Inferior parietal cortex (tissue), 1 donor: ENCODE data around the gene APOL6.
A peak's percentile ranks its signal among the peaks of the same experiment; 100 is the strongest.
"Not testable (repeated sequence)": the region's sequence is repeated elsewhere in the genome, so short reads cannot be mapped to it uniquely, and the experiment has no call there.

Experiments
- DNase-seq: peaks from one replicate; pipeline ENCODE4 v3.0.0-alpha.2; 2016; ENCODE audit errors: extremely low spot score

Gene APOL6

GRCh38 chr22:35677460-35678187 lies 29.4 kb downstream of the APOL6 start:
- no peak for DNase-seq

GRCh38 chr22:35678836-35679235 lies 30.6 kb downstream of the APOL6 start:
- no peak for DNase-seq

- not testable (repeated sequence) for DNase-seq
Measured at GRCh38 chr22:35679492-35679891, 31.2 kb downstream of the APOL6 start.

GRCh38 chr22:35681454-35682052 lies 33.3 kb downstream of the APOL6 start:
- no peak for DNase-seq

- DNase-seq, result no peak
Measured at GRCh38 chr22:35683560-35683959, 35.3 kb downstream of the APOL6 start.

GRCh38 chr22:35684270-35684700 lies 36.0 kb downstream of the APOL6 start:
- peak; percentile 49 for DNase-seq

GRCh38 chr22:35684732-35685131 lies 36.5 kb downstream of the APOL6 start:
- DNase-seq, result no peak

- DNase-seq, result no peak
Measured at GRCh38 chr22:35685731-35686130, 37.5 kb downstream of the APOL6 start.

GRCh38 chr22:35686298-35686697 lies 38.1 kb downstream of the APOL6 start:
- DNase-seq, result no peak

- no peak for DNase-seq
Measured at GRCh38 chr22:35687461-35687860, 39.2 kb downstream of the APOL6 start.

GRCh38 chr22:35688913-35689675 lies 40.8 kb downstream of the APOL6 start:
- no peak for DNase-seq

- no peak for DNase-seq
Measured at GRCh38 chr22:35690001-35690400, 41.8 kb downstream of the APOL6 start.

- no peak for DNase-seq
Measured at GRCh38 chr22:35695202-35695601, 47.0 kb downstream of the APOL6 start.

GRCh38 chr22:35697142-35697541 lies 48.9 kb downstream of the APOL6 start:
- DNase-seq, result no peak

GRCh38 chr22:35699852-35700251 lies 51.6 kb downstream of the APOL6 start:
- not testable (repeated sequence) for DNase-seq

- no peak for DNase-seq
Measured at GRCh38 chr22:35703861-35704584, 55.8 kb downstream of the APOL6 start.

GRCh38 chr22:35705141-35705540 lies 56.9 kb downstream of the APOL6 start:
- DNase-seq, result no peak

GRCh38 chr22:35708453-35708852 lies 60.2 kb downstream of the APOL6 start:
- no peak for DNase-seq

GRCh38 chr22:35708917-35709316 lies 60.7 kb downstream of the APOL6 start:
- no peak for DNase-seq

- DNase-seq, result no peak
Measured at GRCh38 chr22:35711336-35711735, 63.1 kb downstream of the APOL6 start.

GRCh38 chr22:35712672-35713071 lies 64.4 kb downstream of the APOL6 start:
- no peak for DNase-seq

- no peak for DNase-seq
Measured at GRCh38 chr22:35717572-35717971, 69.3 kb downstream of the APOL6 start, which contains the start of gene APOL5. APOL5 (plus strand) TSS chr22:35717872; CDS start chr22:35717872, 0 bp downstream.
